PFSK-1 (cell line): ENCODE results near the gene TLCD3B.

Source experiments
- FOXP2 ChIP-seq: optimal IDR thresholded peaks from 2 replicates; pipeline ENCODE3; 2011; ENCODE audit warnings: borderline replicate concordance, control low read depth, inconsistent platforms; ENCODE audit not compliant: insufficient read depth; ENCODE audit errors: extremely low read length, extremely low read depth
- POLR2AphosphoS5 ChIP-seq: IDR thresholded peaks from 2 replicates; pipeline ENCODE4 v1.6.1; 2012; ENCODE audit warnings: low read depth, mild to moderate bottlenecking, control low read depth, low read length, moderate library complexity
- REST ChIP-seq, 2 experiments: IDR thresholded peaks; 2 replicates each; pipeline versions ENCODE4 v1.6.1 to v1.8.0; 2011 to 2012; ENCODE audit warnings: low read depth in 2 of 2, low read length in 2 of 2, control low read depth in 1 of 2, inconsistent platforms in 1 of 2, mild to moderate bottlenecking in 1 of 2, moderate library complexity in 1 of 2; ENCODE audit not compliant: insufficient read depth in 1 of 2
- SIN3A ChIP-seq: IDR thresholded peaks from 2 replicates; pipeline ENCODE4 v1.6.1; 2012; ENCODE audit warnings: mild to moderate bottlenecking, low read length, moderate library complexity, borderline replicate concordance; ENCODE audit not compliant: insufficient read depth
- TAF1 ChIP-seq: IDR thresholded peaks from 2 replicates; pipeline ENCODE4 v1.6.1; 2012; ENCODE audit warnings: low read length, control low read depth, borderline replicate concordance; ENCODE audit not compliant: insufficient read depth

TLCD3B gene

GRCh38 chr16:30049871-30050270 lies 18.8 kb upstream of the TLCD3B start:
- no peak for TF ChIP-seq FOXP2

DNA sequence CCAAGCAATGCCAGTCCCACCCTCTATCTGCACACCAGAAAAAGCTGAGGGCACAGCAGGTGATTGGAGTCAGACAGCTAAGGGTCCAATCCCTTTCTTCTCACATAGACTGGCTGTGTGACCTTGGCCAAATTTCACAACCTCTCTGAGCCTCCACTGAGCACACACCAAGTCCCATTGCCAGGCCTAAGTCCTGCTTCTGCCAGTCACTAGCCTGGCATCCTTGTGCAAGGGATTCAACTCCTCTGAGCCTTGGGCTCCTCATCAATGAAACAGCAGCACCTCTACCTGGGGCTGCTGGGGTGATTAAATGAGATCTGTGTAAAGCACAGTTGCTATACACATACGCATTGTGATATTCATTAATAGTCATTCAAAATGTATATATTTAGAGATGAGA lies 15.5 kb upstream of the TLCD3B start:
- TF ChIP-seq REST (IDR thresholded peaks at IDR 0.05; ENCODE audit: insufficient read depth in 1 of 2, low read depth in 2 of 2, low read length in 2 of 2) (no peak), POLR2AphosphoS5 (no peak), SIN3A (no peak), FOXP2 (no peak)

DNA sequence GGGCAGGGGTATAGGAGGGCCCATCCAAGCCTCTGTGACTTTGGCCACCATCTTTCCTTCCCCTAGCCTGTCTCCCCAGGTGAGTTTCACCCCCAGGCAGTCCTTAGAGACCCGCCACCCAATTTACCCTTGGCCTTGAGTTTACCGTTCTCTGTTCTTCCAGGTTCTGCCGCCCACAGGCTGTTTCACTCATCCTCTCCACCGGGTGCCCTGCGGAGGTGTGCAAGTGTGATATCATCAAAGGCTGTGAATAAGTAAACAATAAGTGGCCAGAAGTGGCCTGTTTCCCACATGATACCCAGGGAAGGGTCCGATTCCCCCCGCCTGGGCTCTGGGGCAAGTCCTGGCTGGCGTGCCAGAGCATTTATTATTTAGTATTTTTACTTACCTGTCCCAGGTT lies 15.1 kb upstream of the TLCD3B start:
- TF ChIP-seq POLR2AphosphoS5 (no peak), REST (IDR thresholded peaks at IDR 0.05; ENCODE audit: insufficient read depth in 1 of 2, low read depth in 2 of 2, low read length in 2 of 2) (no peak), SIN3A (no peak), FOXP2 (no peak)

DNA sequence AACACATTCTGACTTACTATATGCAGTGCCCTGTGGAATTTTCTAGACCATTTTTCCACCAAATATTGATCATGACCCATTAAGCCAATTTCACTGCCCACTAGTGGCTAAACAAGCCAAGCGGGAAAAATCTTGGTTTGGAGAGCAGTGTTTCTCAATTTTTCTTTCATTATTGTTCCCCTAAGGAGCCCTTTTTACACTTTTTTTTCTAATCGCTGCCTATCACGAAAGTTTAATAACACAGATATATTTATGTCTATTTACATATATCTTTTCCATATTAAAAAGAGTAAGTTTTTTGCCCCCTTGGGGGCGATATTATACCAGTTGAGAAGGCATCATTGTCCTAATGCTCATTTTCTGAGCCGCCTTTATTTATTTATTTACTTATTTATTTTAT lies 10.8 kb upstream of the TLCD3B start:
- no peak for TF ChIP-seq REST (IDR thresholded peaks at IDR 0.05; ENCODE audit: insufficient read depth in 1 of 2, low read depth in 2 of 2, low read length in 2 of 2)
- TF ChIP-seq SIN3A, result no peak
- no peak for TF ChIP-seq POLR2AphosphoS5
- no peak for TF ChIP-seq TAF1
- TF ChIP-seq FOXP2, result no peak

DNA sequence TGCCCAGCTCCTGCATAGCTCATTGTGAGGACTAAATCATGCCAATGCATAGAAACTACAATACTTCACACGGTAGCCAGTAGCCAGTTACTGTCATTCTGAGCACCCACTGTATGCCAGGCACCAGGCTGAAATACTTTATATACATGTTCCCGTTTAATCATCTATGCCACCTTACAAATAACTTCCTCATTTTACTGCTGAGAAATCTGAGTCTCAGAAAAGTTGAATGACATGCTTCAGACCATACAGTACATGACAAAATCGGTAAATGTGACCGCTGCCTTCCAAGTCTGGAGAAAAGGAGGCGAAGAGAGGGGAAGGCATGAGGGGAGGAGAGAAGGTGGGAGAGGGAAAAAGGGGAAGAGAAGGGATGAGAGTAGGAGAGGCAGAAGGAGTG lies 9.2 kb upstream of the TLCD3B start:
- TF ChIP-seq FOXP2, result no peak
- no peak for TF ChIP-seq TAF1
- TF ChIP-seq REST (IDR thresholded peaks at IDR 0.05; ENCODE audit: insufficient read depth in 1 of 2, low read depth in 2 of 2, low read length in 2 of 2), result no peak
- no peak for TF ChIP-seq SIN3A
- no peak for TF ChIP-seq POLR2AphosphoS5

- TF ChIP-seq TAF1 (no peak), REST (IDR thresholded peaks at IDR 0.05; ENCODE audit: insufficient read depth in 1 of 2, low read depth in 2 of 2, low read length in 2 of 2) (no peak), FOXP2 (no peak), POLR2AphosphoS5 (no peak)
Measured at GRCh38 chr16:30033270-30033669, 2.2 kb upstream of the TLCD3B start.
